K562 (cell line): ENCODE data around the gene TLX2. TPM values are rescaled to one million over a fixed set of nuclear protein-coding genes. Genes with fewer than 3 reads are reported as not detected.

Experiments used
- ATAC-seq: fragments of 200-7000 bp; cut with Tn5 transposase; 3 replicates; pipeline ENCODE4 v1.9.1; 2020; ENCODE audit warnings: moderate library complexity
- BruUV-seq: library from RNA; stranded (reverse); fragments of 400-500 nt; replicated peaks from 2 replicates; lab custom pipeline; 2021; lab: Mats Ljungman, UMichigan
- CTCF ChIA-PET: fragments of 300-600 bp; formaldehyde crosslinking; extraction: SDS; loops from one replicate; lab custom pipeline; 2021; ENCODE audit warnings: low intra/inter-chr PET ratio; lab: Yijun Ruan, JAX
- POLR2A ChIA-PET: fragments of 300-600, 350-650 bp; sonication (Branson Sonifier 250); formaldehyde crosslinking; extraction: SDS; loops from one replicate; lab custom pipeline; 2021; ENCODE audit warnings: antibody characterized with exemption, inconsistent platforms; lab: Yijun Ruan, JAX
- DNase-seq, 4 experiments: peaks; one replicate each; pipeline versions ENCODE4 v3.0.0 to v3.0.0-alpha.2; 2011 to 2018; ENCODE audit warnings: low spot score in 3 of 4, mixed read lengths in 3 of 4; ENCODE audit errors: extremely low read depth in 1 of 4
- FAIRE-seq: peaks from 2 replicates; lab custom pipeline; 2011; peaks lifted over from hg19 to GRCh38; lab: Jason Lieb, UNC
- H2AFZ ChIP-seq: 2 replicates; pipeline ENCODE4 v1.6.0; 2011; ENCODE audit warnings: low read depth, low read length, control low read depth, inconsistent platforms
- H3K27ac ChIP-seq: fragments of 200-600 bp; 3 replicates; pipeline ENCODE4 v1.8.0; 2011; ENCODE audit warnings: low read depth, mild to moderate bottlenecking, control low read depth, inconsistent platforms, low read length, moderate library complexity, mixed read lengths; ENCODE audit errors: extremely low read depth
- H3K27me3 ChIP-seq, 2 experiments: fragments of 300-600 bp in 1 of 2; 2 replicates in 1 of 2; 3 replicates in 1 of 2; pipeline versions ENCODE4 v1.6.0 to v1.8.0; 2011; ENCODE audit warnings: inconsistent platforms in 2 of 2, low read length in 2 of 2, mild to moderate bottlenecking in 1 of 2, mixed read lengths in 1 of 2, moderate library complexity in 1 of 2; ENCODE audit not compliant: control insufficient read depth in 2 of 2, insufficient read depth in 2 of 2
- H3K36me3 ChIP-seq: fragments of 300-600 bp; 3 replicates; pipeline ENCODE4 v1.8.0; 2011; ENCODE audit warnings: mild to moderate bottlenecking, low read length, inconsistent platforms; ENCODE audit not compliant: control insufficient read depth, insufficient read depth
- H3K4me1 ChIP-seq, 2 experiments: fragments of 200-600 bp in 1 of 2; replicated peaks in 1 of 2; 2 replicates in 1 of 2; 3 replicates in 1 of 2; pipeline versions ENCODE4 v1.5.1 to v1.8.0; 2011; ENCODE audit warnings: inconsistent platforms in 2 of 2, low read length in 2 of 2, mild to moderate bottlenecking in 1 of 2, mixed read lengths in 1 of 2, moderate library complexity in 1 of 2; ENCODE audit not compliant: control insufficient read depth in 2 of 2, insufficient read depth in 2 of 2
- H3K4me2 ChIP-seq: 2 replicates; pipeline ENCODE4 v1.6.1; 2011; ENCODE audit warnings: low read length, control low read depth, inconsistent platforms, mixed read lengths; ENCODE audit not compliant: insufficient read depth
- H3K4me3 ChIP-seq: fragments of 200-600 bp; sonication (generic), shearing (Covaris generic); 2 replicates; pipeline ENCODE4 v1.5.1; 2016; ENCODE audit warnings: control low read depth, inconsistent platforms
- H3K79me2 ChIP-seq: fragments of 200-600 bp; 3 replicates; pipeline ENCODE4 v1.8.0; 2011; ENCODE audit warnings: low read length, inconsistent platforms; ENCODE audit not compliant: control insufficient read depth, insufficient read depth
- H3K9ac ChIP-seq, 2 experiments: 2 replicates each; pipeline versions ENCODE4 v1.6.0 to v1.6.1; 2011; ENCODE audit warnings: low read depth in 2 of 2, low read length in 2 of 2, control low read depth in 1 of 2, inconsistent platforms in 1 of 2, mild to moderate bottlenecking in 1 of 2, mixed read lengths in 1 of 2; ENCODE audit not compliant: insufficient read depth in 1 of 2
- H3K9me1 ChIP-seq: one replicate; pipeline ENCODE4 v1.6.0; 2011; ENCODE audit warnings: inconsistent platforms, mild to moderate bottlenecking, low read length, moderate library complexity; ENCODE audit not compliant: control insufficient read depth, insufficient read depth
- H3K9me3 ChIP-seq: replicated peaks from 2 replicates; pipeline ENCODE4 v1.5.1; 2011; ENCODE audit warnings: low read depth, low read length, inconsistent platforms; ENCODE audit not compliant: control insufficient read depth, insufficient read depth
- H4K20me1 ChIP-seq: replicated peaks from 2 replicates; pipeline ENCODE4 v1.6.1; 2011; ENCODE audit warnings: low read length, inconsistent platforms, mixed read lengths; ENCODE audit not compliant: control insufficient read depth, insufficient read depth
- ARID2 ChIP-seq: fragments of 450-650 bp; IDR thresholded peaks from 2 replicates; pipeline ENCODE4 v1.6.1; 2017; ENCODE audit warnings: antibody characterized with exemption, mild to moderate bottlenecking
- ETS1 ChIP-seq: conservative IDR thresholded peaks from 2 replicates; pipeline ENCODE4 v1.6.1; 2011; ENCODE audit warnings: low read depth, mild to moderate bottlenecking, low read length; ENCODE audit not compliant: control insufficient read depth
- GABPB1 ChIP-seq: sonication (generic); formaldehyde crosslinking; IDR thresholded peaks from 2 replicates; pipeline ENCODE4 v1.8.0; 2022; ENCODE audit warnings: mild to moderate bottlenecking, missing genetic modification reagents
- KAT7 ChIP-seq: sonication (generic); formaldehyde crosslinking; IDR thresholded peaks from 2 replicates; pipeline ENCODE4 v1.8.0; 2022; ENCODE audit warnings: missing genetic modification reagents, mild to moderate bottlenecking, borderline replicate concordance
- NFYB ChIP-seq: IDR thresholded peaks from 2 replicates; pipeline ENCODE4 v1.6.1; 2011; ENCODE audit warnings: mild to moderate bottlenecking, moderate library complexity; ENCODE audit not compliant: insufficient read length; ENCODE audit errors: extremely low read depth
- NR2C1 ChIP-seq, 2 experiments: fragments of 450-650 bp; IDR thresholded peaks; 2 replicates each; pipeline ENCODE4 v1.6.1; 2017; ENCODE audit warnings: mild to moderate bottlenecking in 2 of 2, antibody characterized with exemption in 1 of 2, inconsistent platforms in 1 of 2, missing compliant biosample characterization in 1 of 2, missing genetic modification characterization in 1 of 2
- PHTF2 ChIP-seq: fragments of 250-450 bp; sonication (Bioruptor Pico); IDR thresholded peaks from 2 replicates; pipeline ENCODE4 v1.5.0; 2021; ENCODE audit warnings: mild to moderate bottlenecking
- SMARCB1 ChIP-seq: IDR thresholded peaks from 2 replicates; pipeline ENCODE4 v1.6.1; 2011; ENCODE audit warnings: improper control_type of control experiment, low read depth; ENCODE audit not compliant: insufficient read length
- TFE3 ChIP-seq: fragments of 450-650 bp; formaldehyde crosslinking; IDR thresholded peaks from 2 replicates; pipeline ENCODE4 v1.4.0; 2020; ENCODE audit warnings: mild to moderate bottlenecking, mixed read lengths
- XRCC3 ChIP-seq: fragments of 450-650 bp; IDR thresholded peaks from 2 replicates; pipeline ENCODE4 v1.6.1; 2017; ENCODE audit warnings: mild to moderate bottlenecking, moderate library complexity
- WGBS: fragments of 100-300 bp; shearing (Covaris generic); methylation state at CpG from one replicate; pipeline ENCODE4 v1.1.6; 2016; ENCODE audit warnings: low coverage, mixed read lengths; ENCODE audit not compliant: insufficient coverage; ENCODE audit errors: missing lambda C conversion rate; 5-methylcytosine and 5-hydroxymethylcytosine counted together
- in situ Hi-C: fragments of 300-500 bp; cut with MboI; formaldehyde crosslinking; loops from 4 replicates; pipeline ENCODE4 v1.15.0; 2018; ENCODE audit warnings: inconsistent platforms, mixed read lengths
- intact Hi-C: fragments of 100-400 bp; cut with micrococcal nuclease; formaldehyde crosslinking; loops from 2 replicates; pipeline ENCODE4 v1.14.2; 2022
- polyA plus RNA-seq, 8 experiments: library from polyadenylated mRNA; depleted of rRNA in 4 of 8; stranded (reverse) in 5 of 8; unstranded in 3 of 8; fragments of >200 nt; fragmentation: Nextera tagmentation in 2 of 8; fragmentation: Illumina TruSeq in 1 of 8; extraction: Ambion mirVana in 2 of 8; extraction: Trizol in 1 of 8; gene quantifications; 2 replicates each; pipeline versions ENCODE4 v1.2.1 to v1.2.3, GENCODE V29; 2011 to 2014; ENCODE audit warnings: inconsistent platforms in 1 of 8, missing spikeins in 1 of 8
- total RNA-seq, 7 experiments: library from RNA; depleted of rRNA in 6 of 7; stranded (reverse); fragments of >200 nt in 6 of 7; fragmentation: Illumina TruSeq in 2 of 7; extraction: Trizol in 2 of 7; gene quantifications; 2 replicates each; pipeline versions ENCODE4 v1.2.1 to v1.2.3, GENCODE V29; 2011 to 2021; ENCODE audit warnings: low replicate concordance in 1 of 7

The TLX2 gene
- total and polyA plus RNA-seq, 9 of the 15 experiments (the other 6 are each of a cell fraction or from before 2014, with no cell fraction given), result not detected

GRCh38 chr2:74526649-74527230, 12.5 kb downstream of the TLX2 start:
- ChIA-PET CTCF (no interaction called here), POLR2A (interaction anchor here (0.6 to 1.6 kb wide), 7 partner anchors 9 to 192 kb away, joined by 3 to 7 read pairs (median 4); no protein-coding TSS in a partner anchor)
- Histone ChIP-seq H3K9ac (no peak overlapping the region), H3K9me1 (peaks cover 3% of the 10 kb centered on the region), H3K27me3 (no peaks in the 10 kb centered on the region), H3K4me2 (no peak overlapping the region), H3K79me2 (peaks cover 48% of the 10 kb centered on the region), H4K20me1 (peaks cover 5% of the 10 kb centered on the region; the same call in 1 of the 2 replicates), H3K36me3 (peaks cover 45% of the 10 kb centered on the region), H3K4me1 (peaks cover 21 to 32% of the 10 kb centered on the region in 2 experiments), H2AFZ (no peak overlapping the region), H3K4me3 (no peak overlapping the region), H3K27ac (no peak overlapping the region), H3K9me3 (no peaks in the 10 kb centered on the region)
- in situ Hi-C loops (no loop called here), intact Hi-C loops (no loop called here)
- TF ChIP-seq ARID2, result no peak
- no peak for TF ChIP-seq SMARCB1
- TF ChIP-seq NR2C1 (IDR thresholded peaks at IDR 0.05), result no peak
- TF ChIP-seq NR2C1 (tag; IDR thresholded peaks at IDR 0.05), result no peak
- TF ChIP-seq ETS1, result 0 out of 2 replicates have a peak, but pooled peaks have one; percentile 3
- TF ChIP-seq NFYB, result no peak
- no peak for TF ChIP-seq TFE3 (CRISPR knock-in tag)
- TF ChIP-seq XRCC3, result no peak
- TF ChIP-seq KAT7 (CRISPR knock-in tag), result no peak
- no peak for TF ChIP-seq PHTF2
- TF ChIP-seq GABPB1, result 0 out of 2 replicates have a peak, but pooled peaks have one; percentile 3
- no peak for ATAC-seq
- 100% methylated on average over 9 of the region's 11 CpGs for WGBS
- no peak for DNase-seq
- BruUV-seq, result no TSS peak
- no peak for FAIRE-seq
